NCI-H2107 (cell line): ENCODE measurements around the gene HELZ.
"Not testable (repeated sequence)": the region's sequence is repeated elsewhere in the genome, so short reads cannot be mapped to it uniquely, and the experiment has no call there.

ENCODE experiments used
- DNase-seq: peaks from one replicate; lab custom pipeline; 2025; lab: John Stamatoyannopoulos, UW

The HELZ gene

DNA sequence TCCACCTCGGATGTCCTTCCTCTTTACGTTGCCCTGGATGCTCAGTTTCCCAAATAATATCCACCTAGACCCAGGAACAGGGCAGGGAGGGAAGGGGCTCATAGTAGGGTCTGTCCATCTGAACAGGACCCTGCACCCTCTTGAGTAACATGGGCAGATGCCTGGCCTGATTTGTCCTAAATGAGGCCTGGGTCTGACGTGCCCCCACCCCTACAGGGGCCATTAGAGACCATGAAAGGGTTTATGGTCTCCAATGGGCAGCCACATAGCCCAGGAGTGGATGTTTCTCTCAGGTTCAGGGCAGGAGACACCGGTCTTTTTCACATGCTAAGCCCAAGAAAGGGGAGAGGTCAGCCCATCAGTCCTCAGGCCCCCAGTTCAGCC, 193.8 kb downstream of the HELZ start:
- no peak for DNase-seq

DNA sequence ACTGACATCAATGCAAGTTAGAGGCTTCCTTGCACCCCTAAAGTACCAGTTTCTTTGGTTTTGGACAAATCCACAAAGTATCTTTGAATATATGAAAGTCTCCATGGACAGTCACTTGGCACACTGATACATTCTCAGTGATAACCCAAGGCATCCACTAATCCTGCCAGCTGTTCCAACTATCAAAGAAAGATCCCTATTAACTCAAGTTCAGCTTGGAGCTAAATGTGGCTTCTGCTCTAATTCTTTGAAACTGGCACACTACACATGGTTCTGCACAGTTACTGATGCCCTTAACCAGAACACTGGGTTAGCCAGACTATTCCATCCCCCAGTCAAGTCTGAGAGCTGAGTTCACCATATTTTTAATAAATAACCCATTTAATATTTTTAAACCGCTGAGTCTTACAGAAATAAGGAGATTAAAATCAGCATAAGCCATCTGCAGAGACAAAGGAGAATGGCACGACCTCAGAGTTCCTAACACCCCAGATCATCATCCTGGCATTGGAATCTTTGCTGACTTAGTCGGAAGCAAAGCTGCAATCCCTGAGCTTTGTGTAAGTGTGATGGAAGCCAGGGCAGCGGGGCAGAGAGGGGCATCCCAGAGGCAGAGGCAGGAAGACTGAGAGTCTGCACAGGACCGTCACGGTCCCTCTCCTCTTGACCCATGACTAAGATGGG, 194.4 kb downstream of the HELZ start:
- DNase-seq: no peak

DNA sequence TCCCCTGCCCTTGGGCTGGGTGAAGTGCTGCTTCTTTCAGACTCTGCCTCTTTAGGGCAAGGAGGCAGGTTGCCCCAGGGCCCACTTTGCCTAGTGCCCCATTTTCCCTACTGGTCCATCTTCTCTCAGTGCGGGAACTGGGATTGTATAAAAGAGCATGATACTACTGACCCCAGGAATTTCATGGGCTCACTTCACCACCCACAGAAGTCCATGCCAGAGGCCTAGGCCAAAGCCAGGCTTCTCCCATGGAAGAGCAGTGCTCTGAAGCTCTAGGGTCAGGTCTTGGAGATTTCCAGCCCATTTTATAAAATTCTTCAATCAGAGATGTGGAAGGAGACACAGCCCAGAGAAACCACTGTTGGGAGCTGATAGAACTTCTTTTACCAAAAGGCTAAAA, 194.9 kb downstream of the HELZ start:
- no peak for DNase-seq

DNA sequence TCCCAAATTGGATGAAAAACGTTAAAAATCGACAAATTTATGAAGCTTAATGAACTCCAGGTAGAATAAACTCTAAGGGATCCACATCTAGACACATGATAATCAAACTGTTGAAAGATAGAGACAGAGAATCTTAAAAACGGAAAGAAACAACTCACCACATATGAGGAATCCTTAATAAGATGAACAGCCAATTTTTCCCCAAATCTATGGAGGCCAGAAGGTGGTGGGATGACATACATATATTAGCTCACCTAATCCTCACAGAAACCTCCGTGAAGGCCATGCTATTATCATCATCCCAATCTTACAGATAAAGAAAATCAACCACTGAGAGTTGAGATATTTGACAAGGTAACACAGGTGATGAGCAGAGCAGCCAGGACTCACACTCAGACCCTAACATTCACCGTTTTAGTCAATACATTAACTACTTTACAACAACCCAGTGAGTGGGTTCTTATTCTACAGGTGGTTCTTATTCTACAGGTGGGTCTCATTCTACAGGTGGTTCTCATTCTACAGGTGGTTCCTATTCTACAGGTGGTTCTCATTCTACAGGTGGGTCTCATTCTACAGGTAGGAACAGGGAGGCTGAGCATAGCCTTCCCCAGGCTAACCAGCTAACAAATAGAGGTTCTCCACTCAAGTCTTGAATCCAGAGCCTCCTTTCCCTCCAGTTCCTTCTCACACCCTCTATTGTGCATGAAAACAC, 195.8 kb downstream of the HELZ start:
- no peak for DNase-seq

DNA sequence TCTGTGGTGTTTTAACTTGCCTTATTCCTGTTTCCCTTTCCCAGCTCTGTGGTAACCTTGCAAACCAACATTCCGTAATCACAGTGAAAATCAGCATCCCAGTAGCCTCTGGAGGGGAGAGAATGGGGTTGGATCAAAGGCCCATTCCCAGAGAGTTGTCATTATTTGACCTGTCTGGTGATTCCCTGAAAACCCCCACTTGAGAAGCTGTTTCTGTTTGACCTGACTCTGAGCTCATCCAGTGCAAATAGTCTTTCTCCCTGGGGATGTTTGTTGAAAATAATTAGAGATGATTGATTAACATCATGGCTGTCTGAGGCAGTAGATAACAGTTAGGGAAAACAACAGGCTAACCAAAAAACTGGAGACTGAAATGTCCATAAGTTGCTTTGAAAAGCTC, 197.6 kb downstream of the HELZ start:
- DNase-seq: no peak

DNA sequence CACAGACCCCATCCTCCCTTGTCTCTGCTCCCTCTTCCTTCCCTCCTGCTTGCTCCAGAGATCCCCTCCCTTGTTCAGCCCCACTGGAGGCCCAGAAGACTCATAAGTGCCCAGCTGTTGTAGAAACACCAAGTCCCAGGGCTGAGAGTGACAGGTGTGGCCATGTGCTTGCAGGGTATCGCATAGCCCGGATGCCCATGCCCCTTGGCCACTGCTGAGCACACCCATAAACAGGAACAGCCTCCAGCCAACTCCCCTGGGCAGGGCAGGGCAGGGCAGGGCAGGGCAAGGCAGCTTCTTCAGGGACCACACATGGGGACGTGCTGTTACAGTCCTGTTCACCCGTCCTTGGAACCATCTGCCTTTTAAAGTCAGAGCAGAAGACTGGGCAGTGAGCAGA, 198.6 kb downstream of the HELZ start:
- no peak for DNase-seq

DNA sequence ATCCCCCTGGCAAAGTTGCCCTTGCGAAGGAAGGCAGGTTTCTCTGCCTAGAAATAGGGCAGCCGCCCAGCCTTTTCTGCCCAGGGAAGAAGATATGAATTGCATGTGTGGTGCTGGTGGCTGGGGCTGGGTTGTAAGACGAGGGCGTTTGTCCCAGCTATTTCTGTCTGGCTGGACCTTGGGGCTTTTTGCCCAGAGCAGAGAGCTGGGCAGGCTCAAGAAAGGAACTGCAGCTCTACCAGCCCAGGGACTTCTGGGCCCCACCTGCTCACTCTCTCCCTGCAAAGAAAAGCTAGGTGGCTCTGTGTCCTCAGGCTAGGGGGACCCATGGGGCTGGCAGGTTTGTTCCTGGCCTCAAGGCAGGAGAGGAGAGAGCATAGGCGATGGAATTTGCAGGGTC, 200.1 kb downstream of the HELZ start:
- DNase-seq: no peak

DNA sequence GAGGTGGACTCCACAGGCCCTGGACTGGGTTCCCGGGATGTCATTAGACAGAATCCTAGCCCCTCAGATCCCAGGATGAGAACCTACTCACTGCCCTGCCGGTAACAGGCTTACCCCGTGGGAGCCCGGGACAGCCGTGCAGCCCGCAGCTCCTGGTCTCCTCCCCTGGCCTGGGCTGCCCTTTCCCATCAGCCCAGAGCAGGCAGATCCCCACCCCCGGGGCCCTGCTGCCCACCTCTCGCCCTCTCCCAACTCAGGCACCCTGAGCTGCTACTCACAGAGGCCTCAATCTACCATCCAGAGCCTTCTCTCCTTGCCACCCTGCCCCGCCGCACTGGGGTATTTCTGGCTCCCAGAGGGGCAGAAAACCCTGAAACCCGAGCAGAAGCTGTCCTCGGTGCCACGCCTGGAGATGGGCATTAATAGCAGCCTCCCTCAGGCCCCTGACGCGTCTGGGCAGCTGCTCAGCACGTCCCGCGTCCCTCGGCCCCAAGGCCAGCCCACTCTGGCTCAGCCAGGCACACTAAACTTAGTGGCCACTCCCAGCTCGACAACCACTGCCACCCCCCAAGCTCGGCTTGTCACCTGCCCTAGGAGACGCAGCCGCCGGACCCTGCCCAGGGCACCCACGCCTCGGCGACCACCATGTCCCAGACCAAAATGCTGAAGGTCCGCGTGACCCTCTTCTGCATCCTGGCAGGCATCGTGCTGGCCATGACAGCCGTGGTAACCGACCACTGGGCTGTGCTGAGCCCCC, 200.8 kb downstream of the HELZ start, which contains the start of gene CACNG1:
Gene CACNG1 (plus strand): TSS at position 539 of the 757 bp plus-strand sequence. CDS start 107 bp downstream, at position 646.
- DNase-seq: no peak

DNA sequence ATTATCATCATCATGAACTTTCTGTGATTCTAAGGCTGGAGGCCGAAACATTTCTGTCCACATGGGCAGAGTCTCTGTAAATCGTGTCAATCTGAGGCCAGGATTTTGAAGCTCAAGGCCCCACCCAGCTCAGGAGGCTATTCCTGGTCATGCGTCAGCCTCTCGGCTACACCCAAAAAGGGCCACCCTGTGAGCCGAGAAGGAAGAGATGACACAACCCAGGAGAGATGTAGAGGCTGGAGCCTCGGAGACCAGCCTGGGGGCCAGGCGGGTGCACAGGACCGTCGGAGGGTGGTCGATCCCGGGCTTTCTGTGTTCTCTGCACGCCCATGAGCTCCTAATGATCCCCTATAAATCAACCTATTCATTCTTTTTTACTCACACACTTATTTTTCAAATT, 201.7 kb downstream of the HELZ start:
- no peak for DNase-seq

DNA sequence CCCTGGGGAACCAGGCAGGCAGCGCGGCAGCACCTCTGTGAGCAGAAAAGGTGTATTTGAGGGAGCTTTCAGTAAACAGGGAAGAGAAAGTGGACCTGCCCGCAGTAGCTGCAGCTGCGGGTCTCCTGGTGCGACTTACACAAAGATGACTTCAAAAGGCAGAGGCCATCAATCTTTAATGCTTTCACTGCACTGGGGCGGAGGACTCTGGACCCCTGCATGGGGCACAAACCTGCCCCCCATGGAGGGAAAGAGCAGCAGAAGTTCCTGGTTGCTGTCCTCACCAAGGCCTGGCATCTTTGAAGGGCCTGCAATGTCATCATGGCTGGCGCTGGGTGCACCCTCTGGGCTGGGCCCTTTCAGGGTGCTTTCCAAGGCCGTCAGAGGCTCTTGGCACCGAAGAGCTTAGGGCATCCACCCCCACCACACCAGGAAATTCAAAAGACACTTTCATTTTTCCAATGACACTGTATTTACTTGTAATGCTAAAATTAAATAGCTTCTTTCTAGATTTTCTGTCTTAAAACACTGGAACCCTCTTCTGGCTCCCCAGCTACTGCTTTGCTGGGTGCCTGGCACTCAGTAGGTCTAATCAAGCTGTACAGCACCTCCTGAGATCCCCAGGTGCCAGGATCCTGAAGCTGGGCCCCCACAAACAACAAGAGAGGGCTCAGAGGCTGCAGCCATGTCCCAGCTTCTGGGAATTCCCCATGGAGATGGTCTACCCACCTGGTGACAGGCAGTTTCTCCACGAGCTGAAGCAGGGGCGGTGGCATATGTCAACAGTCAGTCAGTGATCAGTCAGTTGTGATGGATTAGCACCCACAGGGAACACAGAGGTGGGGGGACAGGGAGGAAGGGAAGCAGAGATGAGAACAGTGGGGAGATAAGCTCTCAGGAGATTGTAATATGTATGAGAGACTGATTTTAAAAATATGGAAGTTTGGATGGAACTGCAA, 202.8 kb downstream of the HELZ start:
- DNase-seq: no peak

DNA sequence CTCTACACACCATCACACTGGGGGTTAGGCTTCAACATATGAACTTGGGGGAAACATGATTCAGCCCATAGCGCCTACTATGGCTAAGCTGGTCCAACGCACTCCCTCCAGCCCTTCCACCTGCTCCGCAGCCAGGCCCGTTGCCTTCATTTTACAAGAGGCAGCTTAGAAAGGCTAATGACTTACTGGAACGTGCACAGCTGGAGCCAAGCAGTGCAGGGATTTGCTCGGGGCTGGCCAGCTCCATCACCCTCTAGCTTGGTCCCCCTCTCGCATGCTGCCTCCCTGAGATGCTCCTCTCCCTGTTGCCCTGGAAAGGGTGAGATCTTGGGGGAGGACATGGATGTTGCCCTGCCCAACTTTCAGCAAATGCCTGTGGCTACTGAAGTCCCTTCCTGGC, 203.5 kb downstream of the HELZ start:
- DNase-seq: no peak

DNA sequence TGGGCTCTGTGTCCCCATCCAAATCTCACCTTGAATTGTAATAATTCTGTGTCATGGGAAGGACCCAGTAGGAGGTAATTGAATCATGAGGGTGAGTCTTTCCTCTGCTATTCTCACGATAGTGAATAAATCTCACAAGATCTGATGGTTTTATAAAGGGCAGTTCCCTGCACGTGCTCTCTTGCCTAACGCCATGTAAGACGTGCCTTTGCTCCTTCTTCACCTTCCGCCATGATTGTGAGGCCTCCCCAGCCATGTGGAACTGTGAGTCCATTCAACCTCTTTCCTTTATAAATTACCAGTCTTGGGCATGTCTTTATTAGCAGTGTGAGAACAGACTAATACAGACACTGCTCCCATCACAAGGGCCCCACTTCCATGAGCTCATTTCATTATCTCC, 203.9 kb downstream of the HELZ start:
- not testable (repeated sequence) for DNase-seq

DNA sequence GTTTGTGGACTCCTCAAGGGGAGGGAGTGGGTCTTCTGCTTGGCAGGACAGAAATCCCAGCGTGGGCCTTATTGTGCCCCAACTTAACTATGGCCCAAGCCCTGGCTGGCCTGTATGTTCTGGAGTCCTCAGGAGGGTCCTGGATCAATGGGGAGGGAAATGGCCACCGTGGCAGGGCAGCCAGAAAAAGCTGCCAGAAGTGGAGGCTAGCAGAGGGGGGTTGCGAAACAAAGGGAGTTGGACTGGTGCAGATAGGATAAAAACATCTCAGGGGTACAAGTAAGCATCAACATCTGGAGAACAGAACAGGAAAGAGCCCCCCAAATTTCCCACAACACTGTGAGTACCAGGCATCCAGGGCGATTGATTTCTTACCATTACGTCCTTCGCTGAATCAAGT, 204.3 kb downstream of the HELZ start:
- DNase-seq: no peak

DNA sequence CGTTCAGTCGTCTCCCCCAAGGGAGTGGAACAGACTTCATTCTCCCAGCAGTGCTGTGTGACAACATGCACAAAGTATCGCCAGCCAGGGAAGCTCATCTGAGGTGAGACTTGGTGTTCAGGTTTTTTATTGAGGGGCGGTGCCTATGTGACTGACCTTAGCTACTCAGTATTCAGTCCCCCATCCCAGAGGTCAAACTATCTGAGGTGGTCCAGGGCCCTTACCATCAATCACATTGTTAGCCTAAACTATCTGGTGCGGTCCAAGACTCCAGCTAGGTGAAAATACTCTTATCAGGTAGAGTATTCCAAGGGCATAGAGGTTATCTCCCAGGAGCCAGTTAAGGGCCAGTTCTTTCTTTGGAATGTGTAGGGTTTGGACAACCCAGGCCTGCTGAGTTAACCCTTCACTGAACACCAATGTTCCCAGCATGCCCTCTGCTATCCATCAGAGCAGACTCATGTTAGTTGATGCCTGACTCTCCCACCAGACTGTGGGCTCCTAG, 206.1 kb downstream of the HELZ start:
- DNase-seq: no peak

DNA sequence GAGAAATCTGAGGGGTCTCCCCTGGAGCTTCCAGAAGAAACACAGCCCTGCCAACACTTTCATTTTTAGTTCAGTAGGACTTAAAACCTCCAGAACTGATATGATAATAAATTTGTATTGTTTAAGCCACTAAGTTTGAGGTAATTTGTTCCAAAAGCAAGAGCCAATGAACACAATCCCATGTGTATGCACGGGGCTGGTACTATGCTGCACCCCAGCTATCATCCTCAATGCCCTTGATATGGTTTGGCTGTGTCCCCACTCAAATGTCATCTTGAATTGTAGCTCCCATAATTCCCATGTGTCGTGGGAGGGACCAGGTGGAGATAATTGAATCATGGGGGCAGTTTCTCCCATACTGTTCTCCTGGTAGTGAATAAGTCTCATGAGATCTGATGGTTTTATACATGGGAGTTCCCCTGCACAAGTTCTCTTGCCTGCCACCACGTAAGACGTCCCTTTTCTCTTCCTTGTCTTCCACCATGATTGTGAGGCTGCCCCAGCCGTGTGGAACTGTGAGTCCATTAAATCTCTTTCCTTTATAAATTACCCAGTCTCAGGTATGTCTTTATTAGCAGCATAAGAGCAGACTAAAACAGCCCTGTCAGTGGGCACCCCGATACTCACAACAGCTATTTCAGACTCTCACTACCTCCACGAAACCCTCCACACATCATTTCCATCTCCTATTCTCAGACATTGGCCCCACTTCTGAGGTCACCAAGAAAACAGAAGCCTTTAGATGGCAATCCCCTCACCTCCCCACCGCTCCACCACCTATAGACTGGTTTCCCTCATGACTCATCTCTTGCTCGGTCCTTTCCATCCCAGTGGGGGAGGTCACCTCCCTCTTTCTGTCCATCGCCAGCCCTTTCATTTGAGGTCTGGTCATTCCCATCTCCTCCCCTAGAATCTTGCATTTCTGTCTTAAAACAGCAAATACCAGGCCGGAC, 209.6 kb downstream of the HELZ start:
- no peak for DNase-seq

DNA sequence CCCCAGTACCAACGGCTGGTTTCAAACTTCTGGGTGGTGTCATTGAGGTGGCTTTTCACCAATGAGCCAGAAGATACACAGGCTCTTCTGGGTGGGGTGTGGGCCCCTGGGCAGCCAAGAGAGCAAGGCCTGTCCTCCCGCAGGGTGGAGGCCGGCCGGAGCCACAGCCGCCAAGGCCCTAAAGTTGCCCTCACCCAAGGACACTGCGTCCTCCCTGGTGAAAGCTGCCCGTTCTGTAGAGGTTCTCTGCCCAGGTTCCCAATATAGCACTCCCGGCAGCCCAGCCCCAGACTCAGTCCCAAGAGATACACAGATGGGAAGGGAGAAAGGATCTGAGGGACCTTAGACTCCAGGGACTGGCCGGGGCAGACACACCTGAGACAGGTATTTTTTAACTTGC, 211.4 kb downstream of the HELZ start:
- DNase-seq: no peak

DNA sequence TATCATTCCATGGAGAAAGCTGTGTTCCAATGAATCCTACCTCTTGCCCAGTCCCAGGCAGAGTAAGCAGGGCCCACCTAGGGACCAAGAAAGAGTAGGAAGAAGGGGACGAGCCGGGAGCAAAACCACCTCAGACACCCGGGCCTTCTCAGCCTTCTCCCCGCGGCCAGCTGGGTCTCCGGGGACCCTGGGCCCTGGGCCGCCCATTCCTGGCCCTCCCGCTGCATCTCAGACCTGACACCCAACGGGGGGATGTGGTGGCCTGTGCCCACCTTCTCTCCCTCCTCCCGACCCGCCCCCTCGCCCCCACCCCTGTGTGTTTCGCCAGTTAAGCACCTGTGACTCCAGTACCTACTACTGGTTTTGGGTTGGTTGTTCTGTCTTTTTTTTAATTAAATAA, 212.0 kb downstream of the HELZ start:
- no peak for DNase-seq

DNA sequence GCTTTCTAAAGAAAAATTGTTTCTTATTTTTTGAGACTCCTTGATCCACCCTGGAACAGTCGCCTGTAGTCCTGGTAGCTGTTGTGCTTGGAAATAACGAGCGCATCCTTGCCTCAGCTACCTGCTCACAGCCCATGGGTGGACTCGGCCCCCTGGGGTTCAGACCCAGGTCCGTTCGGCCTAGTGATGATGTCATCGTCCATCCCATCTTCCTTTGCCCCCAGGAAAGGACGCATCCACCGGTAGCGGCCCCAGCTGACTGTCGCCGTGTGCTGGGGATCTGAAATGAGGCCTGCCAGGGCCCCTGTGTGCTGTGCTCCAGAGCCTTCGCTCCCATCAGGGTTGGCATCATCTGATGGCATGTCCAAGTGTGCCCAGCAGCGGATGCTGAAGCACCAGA, 212.6 kb downstream of the HELZ start:
- DNase-seq: no peak

DNA sequence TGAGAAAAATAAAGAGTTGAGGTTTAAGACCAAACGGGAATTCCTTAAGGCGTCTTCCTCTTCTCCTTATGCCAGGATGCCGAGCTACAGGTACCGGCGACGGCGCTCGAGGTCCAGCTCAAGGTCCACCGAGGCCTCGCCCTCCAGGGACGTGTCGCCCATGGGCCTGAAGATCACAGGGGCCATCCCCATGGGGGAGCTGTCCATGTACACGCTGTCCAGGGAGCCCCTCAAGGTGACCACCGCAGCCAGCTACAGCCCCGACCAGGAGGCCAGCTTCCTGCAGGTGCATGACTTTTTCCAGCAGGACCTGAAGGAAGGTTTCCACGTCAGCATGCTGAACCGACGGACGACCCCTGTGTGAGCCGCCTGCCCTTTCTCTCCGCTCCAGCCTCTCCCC, 214.4 kb downstream of the HELZ start:
- no peak for DNase-seq

DNA sequence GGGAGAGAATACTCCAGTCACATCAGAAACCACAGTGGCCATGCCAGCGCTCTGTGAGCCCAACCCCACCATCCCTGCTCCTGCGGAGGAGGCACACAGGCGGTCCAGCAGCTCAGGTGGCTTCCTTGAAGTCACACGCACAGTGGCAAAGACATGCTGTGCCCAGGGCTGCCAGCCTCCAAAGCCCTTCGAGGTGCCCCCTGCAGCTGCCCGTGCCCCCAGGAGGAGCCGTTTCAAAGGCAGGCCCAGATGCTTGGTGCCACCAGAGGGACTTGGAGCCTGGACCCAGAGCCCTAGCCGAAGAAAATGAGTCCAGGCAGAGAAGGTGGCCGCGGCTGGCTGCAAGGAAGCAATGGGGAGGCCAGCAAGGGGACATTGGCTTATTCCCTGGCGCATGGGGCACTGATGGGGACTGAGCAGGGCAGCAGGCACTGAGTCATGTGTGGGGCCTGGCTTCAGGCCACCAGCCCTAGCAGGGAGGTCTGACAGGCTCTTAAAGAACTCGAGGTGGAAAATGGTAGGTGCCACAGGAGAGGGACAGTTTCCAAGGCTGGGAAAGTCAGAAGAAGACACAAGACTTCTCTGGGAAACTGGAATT, 217.9 kb downstream of the HELZ start:
- DNase-seq: no peak
